Fibroblast of upper back skin (primary cell): ENCODE measurements around the gene RPL27.

ENCODE experiments used
- DNase-seq: peaks from one replicate; pipeline ENCODE4 v3.0.0-alpha.2; 2013

Gene RPL27

DNA sequence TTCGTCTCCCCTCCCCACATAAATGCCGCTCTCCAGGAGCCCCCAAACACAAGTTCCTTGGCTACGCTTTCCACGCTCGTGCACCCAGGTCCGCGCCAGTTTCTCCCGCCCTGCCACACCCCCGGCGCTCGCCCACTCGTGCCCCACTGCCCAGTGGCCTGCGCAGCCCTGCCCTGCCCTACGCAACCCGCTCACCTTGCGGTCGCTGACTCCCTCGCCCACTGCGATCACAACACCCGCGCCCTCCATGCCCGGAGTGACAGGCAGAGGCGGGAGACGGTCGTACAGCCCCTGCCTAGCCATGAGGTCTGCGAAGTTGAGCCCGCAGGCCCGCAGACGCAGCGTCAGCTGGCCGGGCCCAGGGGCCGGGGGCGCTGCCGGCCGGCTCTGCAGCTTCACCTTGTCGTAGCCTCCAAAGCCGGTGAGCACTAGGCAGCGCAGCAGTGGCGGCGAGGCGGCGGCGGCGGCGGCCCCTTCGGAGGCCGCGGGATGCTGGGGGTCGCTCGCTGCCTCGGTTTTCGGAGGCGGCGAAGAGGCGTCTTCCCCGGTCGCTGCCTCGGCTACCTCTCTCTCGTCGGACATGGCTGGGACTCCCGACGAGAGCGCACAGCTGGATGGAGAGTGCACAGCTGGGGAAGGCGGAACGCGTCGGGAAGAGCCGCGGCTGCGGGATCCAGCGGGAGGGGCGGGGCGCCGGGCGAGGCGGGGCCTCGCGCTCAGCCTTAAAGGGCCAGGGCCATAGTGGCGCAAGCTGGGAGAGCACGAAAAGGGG is 23.7 kb downstream of the RPL27 start, which contains the start of gene VAT1:
Gene VAT1 (minus strand): TSS at position 645 of the 772 bp plus-strand sequence. CDS start 63 bp downstream, at position 582.
- DNase-seq, result peak; percentile 66

DNA sequence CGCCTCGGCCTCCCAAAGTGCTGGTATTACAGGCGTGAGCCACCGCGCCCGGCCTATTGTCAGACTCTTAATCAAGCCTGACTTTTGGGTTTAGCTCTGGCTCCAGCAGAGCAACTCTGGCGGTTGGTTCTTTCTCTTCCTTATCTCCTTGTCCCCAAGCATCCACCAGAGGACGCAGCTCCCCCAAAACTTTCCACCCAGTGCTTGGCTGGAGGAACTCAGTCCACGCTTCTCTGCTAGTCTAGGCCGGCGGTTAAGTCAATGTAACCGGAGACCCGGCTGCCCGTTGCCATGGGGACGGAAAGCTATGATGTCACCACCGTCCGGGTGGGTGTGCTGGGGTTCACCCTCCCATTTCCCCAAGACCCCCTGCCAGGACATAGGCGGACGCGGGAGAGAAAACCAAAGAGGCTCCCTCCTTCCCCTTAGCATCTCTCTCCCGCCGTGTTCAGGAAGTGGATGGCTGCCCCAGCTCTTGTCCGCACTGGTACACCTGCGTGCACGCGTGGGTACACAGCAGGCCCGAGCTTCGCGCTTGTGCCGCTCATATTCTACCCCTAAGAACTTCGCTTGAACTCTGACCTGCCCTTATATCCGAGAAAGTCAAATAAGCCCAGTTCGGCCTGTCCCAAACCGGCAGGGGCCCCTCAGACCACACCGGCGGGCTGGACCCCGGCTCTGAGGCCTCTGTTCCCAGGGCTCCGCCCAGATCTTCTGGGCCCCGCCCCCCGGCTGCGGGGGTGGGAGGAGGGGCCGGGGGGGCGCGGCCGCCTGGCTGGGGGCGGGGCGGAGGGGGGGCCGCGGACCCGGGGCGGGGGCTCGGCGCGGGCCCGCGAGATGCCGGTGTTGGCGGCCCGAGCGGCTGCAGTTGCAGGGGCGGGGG is 26.4 kb downstream of the RPL27 start, which contains the start of gene RND2:
Gene RND2 (plus strand): TSS at position 825 of the 883 bp plus-strand sequence. CDS start 117 bp downstream, outside the sequence.
- peak; percentile 96 for DNase-seq

DNA sequence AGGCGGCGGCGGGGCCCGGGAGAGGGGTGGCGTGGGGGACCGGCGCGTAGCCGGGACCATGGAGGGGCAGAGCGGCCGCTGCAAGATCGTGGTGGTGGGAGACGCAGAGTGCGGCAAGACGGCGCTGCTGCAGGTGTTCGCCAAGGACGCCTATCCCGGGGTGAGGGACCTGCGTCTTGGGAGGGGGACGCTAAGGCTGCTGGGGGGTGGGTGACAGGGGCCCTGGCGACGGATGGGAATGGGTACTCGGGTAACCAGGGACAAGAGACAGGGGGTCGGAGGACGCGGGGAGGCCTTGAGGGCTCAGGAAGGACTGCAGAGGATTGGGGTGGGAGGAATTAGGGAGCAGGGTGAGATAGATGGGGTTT is 27.1 kb downstream of the RPL27 start:
- no peak for DNase-seq

DNA sequence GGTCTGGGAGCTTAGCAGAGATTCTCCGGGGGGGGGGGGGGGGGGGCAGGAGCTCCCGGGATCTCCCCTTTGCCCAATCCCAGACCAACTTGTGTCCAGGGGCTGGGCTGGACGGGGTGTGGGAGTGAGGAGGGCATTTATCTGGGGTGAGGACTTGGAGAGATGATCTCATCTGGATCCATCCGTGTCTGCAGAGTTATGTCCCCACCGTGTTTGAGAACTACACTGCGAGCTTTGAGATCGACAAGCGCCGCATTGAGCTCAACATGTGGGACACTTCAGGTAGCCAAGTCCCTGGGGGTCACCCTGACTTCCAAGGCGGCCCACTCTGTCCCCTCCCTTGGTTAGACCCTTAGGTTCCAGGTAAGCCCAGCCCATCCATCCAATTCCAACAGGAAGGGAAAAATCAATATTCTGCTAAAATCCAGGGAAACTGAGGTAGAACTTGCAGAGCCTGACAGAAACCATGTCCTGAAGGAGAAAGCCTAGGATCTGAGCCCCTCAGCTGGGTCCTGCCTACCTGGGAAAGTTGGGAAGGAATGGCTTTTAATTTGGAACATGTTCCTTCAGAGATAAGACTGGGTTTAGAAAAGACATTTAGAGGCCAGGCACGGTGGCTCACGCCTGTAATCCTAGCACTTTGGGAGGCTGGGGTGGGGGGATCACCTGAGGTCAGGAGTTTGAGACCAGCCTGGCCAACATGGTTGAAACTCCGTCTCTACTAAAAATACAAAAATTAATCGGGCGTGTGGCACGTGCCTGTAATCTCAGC is 27.7 kb downstream of the RPL27 start:
- no peak for DNase-seq

DNA sequence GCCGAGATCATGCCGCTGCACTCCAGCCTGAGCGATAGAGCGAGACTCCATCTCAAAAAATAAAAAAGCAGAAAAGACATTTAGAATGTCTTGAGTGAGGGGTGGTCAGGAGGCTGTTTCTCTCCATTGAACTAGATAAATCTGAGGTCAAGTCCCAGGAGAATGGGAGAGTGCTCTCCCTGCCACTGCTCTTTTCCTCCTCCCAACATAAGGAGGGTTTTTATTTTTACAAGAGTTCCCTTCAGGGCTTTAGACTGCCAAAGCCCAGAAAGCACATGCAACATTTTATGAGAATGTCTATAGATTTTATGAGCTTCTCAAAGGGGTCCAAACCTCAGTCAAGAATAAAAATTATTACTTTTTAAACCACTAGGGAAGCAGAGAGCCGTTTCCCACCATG is 28.4 kb downstream of the RPL27 start:
- no peak for DNase-seq

DNA sequence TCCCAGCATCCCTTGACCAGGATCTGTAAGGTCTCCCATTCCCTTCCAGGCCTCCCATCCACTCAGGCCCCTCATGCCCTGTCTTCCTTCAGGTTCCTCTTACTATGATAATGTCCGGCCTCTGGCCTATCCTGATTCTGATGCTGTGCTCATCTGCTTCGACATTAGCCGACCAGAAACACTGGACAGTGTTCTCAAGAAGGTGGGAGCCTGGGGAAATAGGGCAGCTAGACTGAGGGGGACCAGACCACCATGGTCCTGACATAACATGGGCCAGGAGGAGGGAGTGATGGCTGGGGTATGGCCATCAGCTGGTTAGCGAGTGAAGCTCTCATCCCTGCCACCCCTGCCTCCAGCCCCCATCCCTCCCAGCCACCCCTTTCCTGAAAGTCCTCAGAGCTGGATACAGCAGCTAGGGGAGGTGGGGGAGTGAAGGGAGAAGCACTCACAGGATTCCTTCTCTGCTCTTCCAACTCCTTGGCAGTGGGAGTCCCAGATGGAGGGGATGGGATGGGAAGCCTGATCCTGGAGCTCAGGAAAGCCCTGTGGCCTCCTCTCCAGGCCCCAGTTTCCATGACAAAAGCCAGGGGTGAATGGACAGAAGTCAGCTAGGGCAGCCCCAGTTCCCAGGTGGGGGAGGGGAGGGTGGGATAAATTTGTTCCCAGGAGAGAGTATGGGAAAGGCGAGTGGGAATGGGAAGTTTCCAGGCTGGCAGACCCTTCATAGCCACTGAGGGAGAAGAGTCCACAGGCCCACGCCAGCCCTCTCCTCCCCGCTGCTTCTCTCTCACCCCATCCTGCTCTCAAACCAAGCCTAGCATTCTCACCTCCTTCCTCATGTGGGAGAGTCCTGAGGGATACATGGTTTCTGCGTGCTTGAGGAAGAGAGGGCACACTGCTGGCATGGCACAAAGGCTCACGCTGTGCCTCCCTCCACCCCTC is 29.1 kb downstream of the RPL27 start:
- DNase-seq, result no peak

DNA sequence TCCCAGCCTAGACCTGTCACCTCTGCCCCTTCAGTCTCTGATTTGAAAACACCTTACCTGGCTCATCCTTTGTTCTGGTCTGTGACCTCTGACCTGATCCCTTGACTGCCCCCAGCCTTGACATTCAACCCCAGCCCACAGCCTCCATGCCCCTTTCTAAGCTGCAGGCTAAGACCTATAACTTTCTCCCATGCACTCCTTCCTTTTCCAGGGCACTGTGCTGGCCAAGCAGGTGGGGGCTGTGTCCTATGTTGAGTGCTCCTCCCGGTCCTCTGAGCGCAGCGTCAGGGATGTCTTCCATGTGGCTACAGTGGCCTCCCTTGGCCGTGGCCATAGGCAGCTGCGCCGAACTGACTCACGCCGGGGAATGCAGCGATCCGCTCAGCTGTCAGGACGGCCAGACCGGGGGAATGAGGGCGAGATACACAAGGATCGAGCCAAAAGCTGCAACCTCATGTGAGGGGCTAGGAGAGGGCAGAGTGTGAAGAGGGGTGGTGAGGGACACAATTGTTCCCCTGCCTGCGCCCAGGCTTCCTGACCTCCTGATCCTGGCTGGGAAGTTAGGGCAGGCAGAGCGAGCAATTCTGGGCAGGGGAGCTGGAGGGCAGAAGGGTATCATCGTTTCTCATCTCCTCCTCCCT is 30.1 kb downstream of the RPL27 start:
- DNase-seq, result no peak

DNA sequence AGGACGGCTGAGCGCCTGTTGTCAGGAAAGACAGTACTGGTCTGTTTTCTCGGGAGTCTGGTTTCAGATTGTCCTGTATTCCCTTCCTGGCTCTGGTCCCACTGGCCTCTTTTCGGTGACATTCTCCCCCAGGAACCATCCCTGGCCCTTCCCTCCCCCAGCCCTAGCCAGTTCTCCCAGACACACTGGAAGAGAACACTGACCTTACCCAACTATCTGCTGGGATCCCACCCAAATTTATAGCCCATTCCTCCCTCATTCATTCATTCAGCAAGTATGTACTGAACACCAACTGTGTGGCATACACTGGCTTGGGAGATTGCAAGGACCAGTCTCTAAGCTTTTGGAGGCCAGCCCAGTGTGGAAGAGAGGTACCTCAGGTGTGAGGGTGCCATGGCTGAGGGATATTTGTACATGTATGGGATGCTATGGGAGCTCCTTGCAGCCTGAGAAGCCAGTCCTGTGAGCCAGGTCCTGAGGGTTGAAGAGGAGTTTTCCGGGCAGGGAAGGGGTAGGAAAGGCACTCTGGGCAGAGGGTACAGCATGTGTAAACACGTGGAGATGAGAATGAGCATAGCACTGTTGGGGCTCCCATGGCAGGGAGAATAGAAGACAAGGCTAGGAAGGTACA is 32.0 kb downstream of the RPL27 start:
- DNase-seq, result no peak

DNA sequence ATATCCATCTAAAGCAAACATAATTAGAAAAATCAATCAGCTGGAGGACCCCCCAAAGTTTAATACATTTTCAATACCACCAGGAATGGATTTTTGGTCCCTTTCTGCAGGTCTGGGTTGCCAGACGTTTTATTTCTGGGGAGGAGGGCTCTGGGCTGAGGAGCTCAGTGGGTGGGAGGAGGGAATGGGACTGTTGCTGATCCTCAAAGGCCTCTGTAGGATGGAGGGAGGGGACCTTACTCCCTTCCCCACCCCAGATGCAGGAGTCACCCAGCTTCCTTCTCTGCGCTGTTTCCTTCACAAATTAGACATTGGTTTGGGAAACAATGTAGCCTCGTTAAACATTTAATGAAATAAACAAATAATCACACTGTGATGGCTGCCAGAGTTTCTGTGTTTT is 33.4 kb downstream of the RPL27 start:
- DNase-seq, result no peak

DNA sequence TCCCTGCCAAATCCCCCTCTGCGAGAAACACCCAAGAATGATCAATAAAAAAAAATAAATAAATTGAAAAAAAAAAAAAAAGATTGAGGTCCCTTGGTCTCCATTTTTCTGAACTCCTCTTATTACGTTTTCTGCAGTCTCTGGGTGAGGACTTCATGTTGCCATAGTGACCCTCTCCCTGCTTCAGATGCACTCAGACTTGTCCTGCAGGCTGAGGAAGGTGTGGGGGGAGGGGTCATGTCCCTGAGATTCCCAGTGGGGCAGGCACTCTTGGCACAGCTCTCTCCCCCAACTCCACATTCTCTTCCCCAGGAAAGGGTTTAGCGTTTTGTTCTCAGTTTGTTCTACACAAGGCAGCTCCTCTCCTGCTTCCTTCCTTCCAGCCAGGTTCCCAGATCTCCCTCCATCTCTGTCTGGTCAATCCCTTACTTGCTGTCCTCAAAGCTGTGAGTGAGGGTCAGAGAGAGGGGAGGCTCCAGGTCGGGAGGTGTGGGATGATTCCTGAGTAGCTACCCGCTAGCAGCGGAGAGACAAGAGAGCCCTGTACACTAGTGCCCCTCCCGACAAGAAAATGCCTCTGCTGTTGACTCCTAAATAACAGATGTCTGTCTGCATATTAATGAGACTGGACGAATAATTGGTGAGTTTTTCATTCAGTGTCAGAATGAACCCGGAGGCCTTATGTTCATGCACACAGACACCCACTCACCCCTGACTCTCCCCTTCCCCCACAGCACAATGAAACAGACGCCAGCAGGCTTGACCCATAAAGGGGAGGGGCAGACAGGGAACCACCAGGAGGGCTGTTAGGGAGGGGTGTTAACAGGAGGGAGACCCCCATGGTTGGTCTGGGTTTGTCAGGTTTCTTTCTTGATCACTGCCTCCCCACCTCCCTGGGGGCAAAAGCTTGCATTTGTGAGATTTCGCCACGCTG is 36.0 kb downstream of the RPL27 start:
- DNase-seq, result no peak

DNA sequence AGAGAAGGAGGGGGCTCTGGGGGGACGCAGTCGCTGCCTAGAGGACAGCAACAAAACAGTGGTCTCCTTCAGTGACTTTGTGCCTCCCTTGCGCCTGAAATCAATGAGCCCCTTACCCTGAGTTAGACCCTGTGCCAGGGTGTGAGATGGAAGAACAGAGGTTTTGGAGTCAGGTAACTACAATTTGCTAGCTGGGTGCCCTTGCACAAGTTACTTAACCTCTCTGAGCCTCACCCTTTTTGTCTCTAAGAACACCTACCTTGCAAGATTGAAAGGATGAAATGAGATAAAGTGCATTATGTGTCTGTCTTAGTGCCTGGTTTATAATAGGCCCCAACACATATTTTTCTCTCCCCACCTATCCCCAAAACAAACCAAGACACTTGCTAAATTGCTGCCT is 36.7 kb downstream of the RPL27 start:
- no peak for DNase-seq

DNA sequence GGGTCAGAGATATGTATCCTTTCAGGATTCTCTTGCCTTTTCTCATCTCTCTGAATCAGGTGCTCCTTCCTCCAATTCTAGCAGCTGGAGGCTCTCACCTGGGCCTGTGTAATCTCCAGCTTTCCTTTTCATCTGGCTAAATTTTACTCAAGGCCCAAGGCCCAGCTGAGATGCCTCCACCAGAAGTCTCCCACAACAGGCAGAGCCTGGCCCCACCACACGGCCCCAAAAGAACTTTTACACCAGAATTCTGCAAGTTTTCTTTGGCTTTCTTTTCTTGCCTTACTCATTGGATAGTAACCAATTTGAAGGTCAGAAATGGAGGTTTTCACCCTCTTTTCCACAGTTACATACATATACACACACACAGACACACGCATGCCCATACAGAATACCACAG is 41.4 kb downstream of the RPL27 start:
- DNase-seq, result no peak

DNA sequence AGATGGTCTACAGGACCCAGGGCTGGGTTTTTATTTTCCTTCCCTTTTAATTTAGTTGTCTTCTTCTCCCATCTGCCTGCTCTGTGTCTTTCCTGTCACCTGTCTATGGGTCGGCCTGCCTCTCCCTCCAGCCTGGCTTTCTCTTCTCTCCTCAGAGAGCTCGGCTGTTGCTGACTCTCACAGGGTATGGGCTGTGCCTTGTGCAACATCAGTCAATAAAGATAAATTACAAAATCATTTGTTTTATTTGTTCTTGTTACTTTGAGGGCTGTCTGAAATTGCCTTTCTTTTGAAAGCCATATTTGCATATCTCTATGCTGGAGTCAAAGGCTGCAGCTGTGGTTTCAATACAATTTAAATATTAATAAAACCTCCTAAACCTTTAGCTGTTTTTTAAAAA is 42.4 kb downstream of the RPL27 start:
- DNase-seq, result no peak

DNA sequence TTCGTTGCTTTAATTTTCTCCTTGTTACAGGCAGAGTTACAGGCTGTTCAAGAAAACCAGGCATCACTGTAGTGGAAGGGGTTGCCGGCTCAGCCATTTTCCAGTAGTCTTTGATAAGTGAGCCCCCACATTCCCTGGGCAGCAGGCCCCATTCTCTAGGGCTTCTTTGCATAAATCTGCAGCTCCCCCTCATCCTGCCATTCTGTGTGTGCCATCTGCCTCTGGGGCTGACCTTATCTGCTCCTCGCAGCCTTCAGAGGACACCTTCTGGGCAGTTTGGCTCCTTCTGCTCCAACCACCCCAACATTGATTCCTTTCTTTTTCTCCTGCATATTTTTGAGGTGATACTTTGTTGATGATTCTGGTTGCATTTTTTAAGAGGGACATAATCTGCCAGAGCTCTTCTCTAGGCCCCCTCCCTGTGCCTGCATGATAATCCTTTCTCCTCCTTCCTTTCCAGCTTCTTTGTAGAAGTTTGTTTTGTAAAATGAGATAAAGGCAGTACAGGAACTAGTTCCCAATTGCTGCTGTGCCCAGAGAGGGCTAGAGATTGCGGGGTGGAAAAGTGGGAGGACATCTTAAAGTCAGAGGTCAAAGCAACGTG is 43.9 kb downstream of the RPL27 start:
- DNase-seq, result no peak

DNA sequence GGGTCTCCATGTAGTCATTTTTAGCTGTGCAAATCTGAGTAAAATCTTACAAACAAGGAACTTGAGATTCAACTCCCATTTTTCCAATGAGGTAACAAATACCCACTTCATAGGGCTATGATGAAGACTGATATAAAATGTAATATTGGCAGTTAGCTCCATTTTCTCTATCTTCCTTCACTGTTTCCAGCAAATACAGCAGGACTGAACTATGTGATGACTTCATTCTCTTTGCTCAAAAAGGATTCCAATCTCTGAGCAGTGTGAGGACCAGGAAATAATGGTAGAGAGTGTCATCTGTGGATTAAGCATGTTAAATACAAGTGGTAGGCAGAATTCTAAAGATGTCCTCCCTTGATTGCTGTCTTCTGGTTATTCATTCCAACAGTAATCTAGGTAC is 45.1 kb downstream of the RPL27 start:
- DNase-seq, result no peak

DNA sequence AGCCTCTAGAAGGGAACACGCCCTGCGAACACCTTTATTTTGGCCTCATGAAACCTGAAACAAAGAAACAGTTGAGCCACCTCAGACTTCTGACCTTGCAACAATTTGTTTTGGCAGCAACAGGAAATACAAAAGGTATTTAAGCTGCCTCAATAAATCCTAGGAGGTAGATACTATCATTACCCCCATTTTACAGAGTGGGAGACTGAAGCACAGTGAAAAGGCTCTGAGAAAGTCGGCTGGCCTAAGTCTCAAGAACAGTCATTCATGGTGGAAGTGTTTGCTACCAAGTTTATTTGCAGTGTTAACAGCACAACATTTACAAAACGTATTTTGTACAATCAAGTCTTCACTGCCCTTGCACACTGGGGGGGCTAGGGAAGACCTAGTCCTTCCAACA is 45.8 kb downstream of the RPL27 start:
- DNase-seq, result no peak

DNA sequence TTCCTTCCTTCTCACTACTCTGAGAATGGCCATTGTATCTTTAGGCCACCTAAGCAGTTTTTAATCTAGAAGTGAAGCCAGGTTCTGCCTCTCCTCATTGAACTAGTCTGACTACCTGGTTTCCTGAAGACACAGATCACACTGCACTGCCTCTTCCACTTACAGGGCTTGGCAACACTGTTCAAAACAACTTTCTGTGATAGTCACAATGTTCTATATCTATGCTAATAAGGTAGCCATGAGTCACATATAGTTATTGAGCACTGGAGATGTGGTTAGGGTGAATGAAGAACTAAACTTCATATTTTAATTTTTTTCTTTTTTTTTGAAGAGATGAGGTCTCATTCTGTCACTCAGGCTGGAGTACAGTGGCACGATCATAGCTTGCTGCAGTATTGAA is 53.8 kb downstream of the RPL27 start:
- DNase-seq, result no peak
